ENCODE data around the gene SIPA1L3.

Gene SIPA1L3

GRCh38 chr19:37975071-37975470 lies 68.1 kb downstream of the SIPA1L3 start:
- no peak for DNase-seq (ENCODE audit: low spot score)
- no peak for FAIRE-seq

GRCh38 chr19:37975596-37976515 lies 68.8 kb downstream of the SIPA1L3 start:
- no peak for FAIRE-seq
- no peak for DNase-seq (ENCODE audit: low spot score)

DNA sequence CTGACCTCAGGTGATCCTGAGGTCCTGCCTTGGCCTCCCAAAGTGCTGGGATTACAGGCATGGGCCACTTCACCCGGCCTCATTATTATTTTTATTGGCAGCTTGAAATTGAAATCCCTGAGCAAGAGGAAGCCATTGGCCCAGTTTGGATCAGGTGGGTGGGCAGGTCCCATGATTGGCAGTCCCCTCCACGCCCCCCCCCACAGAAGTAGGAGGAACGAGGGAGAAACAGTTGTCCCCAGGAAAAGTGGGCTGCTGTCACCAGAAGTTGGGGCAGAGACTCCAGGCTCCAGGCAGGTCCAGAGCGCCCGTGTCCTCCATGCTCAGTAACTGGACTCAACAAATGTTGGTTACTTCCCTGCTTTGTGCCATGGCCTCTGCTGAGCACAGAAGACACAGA lies 70.4 kb downstream of the SIPA1L3 start:
- DNase-seq (ENCODE audit: low spot score) (no peak), FAIRE-seq (no peak)

DNA sequence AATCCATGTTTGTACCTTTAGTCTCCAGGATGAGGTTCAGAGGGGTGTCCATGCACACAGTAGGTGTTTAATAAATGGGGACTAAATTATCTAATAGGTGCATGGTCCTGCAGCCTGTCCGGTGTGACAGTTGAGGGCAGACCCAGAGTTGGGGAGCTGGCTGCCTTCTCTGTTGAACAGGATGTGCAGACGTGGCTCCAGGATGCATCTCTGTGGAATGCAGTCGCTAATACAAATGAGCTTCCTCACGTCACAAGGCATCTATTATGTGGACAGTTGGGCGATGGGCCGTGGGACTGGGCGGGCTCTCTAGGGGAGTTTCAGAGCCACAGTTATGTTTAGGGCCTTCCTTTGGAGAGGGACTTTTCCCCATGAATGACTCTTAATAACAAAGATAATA lies 71.0 kb downstream of the SIPA1L3 start:
- FAIRE-seq: no peak
- DNase-seq (ENCODE audit: low spot score): peak; percentile 80

DNA sequence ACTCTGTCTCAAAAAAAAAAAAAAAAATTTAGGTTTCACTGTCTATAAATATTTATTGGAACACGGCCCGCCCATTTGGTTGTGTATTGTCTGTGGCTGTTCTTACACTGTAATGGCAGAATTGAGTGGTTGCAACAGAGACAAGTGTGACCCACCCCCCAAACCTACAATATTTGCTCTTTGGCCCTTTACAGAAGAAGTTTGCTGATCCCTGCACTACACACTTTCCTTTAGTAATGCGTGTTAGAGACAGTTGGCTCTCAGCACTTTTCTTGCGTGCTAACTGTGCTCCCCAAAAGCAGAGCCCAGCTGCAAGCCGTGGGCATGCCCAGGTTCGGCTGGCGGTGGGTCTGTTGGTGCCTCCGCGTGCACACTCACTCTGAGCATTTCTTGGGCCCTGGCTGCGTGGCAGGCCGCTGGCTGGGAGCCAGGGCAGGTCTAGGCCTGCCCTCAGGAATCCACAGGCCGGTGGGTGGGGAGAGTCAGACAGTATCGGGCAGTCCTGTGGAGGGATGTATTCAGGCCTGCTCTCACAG lies 72.6 kb downstream of the SIPA1L3 start:
- FAIRE-seq (no peak), DNase-seq (ENCODE audit: low spot score) (peak; percentile 54)

GRCh38 chr19:37980419-37981170 lies 73.6 kb downstream of the SIPA1L3 start:
- DNase-seq (ENCODE audit: low spot score) (peak; percentile 70), FAIRE-seq (peak; percentile 85)

- FAIRE-seq (no peak), DNase-seq (ENCODE audit: low spot score) (no peak)
Observed at GRCh38 chr19:37981785-37982475, 74.9 kb downstream of the SIPA1L3 start.

- no peak for DNase-seq (ENCODE audit: low spot score)
- no peak for FAIRE-seq
Observed at GRCh38 chr19:37982655-37983054, 75.6 kb downstream of the SIPA1L3 start.

GRCh38 chr19:37983153-37983552 lies 76.1 kb downstream of the SIPA1L3 start:
- FAIRE-seq: no peak
- DNase-seq (ENCODE audit: low spot score): no peak

DNA sequence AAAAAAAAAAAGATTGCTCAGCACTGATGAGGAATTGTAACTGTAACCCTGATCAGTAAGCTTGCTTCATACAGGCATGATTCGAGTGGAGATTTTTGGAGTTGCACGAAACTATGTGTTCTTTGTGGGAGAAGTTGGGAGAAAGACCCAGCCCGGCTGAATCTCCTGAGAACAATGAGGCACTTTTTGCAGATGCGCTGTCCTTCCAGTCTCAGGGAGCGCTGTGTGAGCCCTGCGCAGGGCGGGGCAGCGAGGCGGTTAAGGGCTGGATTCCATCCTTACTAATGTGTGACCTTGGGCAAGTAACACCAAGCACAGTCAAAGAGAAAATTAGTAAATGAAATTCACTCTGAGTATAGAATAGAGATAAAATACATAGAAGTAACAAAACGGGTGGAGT lies 76.9 kb downstream of the SIPA1L3 start:
- no peak for DNase-seq (ENCODE audit: low spot score)
- no peak for FAIRE-seq

DNA sequence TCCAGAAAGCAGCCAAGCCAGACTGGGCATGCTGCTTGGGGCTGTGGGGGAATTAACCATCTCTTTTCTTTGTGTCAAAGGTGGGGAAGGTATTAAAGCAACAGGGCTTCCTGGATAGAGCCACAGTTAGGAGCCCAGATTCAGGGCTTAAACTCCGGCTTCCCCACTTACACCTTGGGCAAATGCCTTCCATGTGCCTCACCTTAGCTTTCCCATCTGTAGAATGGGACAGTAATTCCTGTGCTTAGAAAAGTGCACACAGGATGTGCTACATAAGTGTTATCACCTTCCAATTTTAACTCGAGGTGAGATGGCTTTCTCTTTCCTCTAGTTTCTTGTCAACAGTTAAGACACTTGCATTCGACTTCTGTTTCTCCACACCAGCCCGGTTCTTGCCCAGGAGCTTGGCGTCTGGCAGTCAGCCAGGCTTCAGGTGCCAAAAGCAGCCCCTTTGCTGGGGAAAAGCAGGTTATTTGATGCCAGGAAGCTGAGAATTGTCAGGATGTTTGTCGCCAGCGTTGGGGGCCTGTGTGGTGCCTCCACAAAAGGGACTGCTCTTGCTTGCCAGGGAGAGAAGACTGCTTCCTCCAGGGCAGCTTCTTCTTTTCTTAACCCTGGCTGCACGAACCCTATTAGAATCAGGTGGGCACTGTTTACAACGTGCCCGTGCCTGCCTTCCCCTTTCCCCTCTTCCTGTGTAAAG lies 79.2 kb downstream of the SIPA1L3 start:
- no peak for DNase-seq (ENCODE audit: low spot score)
- no peak for FAIRE-seq

- DNase-seq (ENCODE audit: low spot score) (no peak), FAIRE-seq (no peak)
Observed at GRCh38 chr19:37987356-37988332, 80.6 kb downstream of the SIPA1L3 start.

DNA sequence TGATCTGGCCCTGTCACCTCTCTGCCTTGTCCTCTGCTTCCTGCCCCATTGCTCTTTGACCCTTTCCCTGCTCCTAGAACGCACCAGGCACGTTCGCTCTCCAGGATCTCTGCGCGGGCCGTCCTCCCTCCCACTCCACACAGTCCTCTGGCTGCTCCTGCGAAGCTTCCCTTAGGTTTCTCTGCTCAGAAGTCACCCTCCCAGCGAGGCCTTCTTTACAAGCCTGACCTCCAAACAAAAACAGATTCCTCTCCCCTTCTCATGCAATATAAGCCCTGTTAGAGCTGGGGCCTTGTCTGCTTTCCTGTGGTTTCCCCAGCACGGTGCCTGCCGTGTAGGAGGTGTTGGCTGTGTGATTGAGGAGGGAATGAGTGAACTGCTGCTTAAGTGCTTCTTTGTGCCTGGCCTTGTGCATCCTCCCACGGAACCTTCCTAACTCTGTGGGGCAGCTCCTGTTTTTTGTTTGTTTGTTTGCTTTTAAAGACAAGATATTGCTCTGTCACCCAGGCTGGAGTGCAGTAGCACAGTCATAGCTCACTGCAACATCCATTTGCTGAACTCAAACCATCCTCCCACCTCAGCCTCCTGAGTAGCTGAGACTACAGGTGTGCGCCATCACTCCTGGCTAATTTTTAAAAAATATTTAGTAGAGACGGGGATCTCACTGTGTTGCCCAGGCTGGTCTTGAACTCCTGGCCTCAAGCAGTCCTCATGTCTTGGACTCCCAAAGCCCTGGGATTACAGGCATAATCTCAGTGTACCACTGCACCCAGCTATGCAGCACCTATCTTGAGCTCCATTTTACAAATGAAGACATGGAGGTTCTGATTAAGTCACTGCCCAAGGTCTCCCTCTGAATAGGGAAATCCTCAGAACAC lies 82.0 kb downstream of the SIPA1L3 start:
- FAIRE-seq: no peak
- no peak for DNase-seq (ENCODE audit: low spot score)

DNA sequence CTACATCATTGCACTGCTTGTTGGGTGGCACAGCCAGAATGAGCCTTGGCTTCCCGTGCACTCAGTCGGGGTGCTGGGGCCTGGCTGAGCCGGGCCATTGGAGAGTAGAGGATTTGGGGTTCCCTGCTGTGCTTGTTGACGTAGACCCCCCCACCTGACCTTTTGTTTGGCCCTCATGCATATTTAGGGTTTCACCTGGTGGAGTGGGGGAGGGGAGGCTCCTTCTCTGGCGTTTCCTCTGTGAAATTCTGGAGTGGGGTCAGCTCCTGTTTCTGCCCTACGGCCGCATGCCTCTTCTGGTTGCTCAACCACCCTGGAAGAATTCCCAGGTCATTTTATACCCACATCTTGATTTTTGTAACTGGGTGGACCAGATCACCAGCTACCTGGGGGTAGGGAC lies 82.8 kb downstream of the SIPA1L3 start:
- DNase-seq (ENCODE audit: low spot score): no peak
- FAIRE-seq: no peak

DNA sequence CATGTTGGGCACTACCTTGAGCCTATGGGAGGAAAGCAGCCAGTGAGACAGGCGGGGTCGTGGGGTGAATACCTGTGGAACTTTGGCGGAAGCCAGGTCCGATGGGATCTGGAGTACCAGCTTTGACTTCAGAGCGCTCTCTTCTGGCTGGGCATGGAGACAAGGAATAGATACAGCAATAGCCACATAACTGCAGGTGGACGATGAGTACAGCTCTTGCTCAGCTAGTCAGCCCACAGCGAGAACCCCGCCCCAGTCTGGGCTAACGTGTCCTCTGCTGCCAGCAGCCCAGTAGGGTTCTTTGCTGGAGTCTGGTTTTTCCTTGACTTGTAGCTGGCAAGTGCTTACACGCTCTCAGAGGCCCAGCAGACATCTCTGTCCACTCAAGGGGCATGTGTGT lies 83.4 kb downstream of the SIPA1L3 start:
- no peak for FAIRE-seq
- DNase-seq (ENCODE audit: low spot score): no peak

DNA sequence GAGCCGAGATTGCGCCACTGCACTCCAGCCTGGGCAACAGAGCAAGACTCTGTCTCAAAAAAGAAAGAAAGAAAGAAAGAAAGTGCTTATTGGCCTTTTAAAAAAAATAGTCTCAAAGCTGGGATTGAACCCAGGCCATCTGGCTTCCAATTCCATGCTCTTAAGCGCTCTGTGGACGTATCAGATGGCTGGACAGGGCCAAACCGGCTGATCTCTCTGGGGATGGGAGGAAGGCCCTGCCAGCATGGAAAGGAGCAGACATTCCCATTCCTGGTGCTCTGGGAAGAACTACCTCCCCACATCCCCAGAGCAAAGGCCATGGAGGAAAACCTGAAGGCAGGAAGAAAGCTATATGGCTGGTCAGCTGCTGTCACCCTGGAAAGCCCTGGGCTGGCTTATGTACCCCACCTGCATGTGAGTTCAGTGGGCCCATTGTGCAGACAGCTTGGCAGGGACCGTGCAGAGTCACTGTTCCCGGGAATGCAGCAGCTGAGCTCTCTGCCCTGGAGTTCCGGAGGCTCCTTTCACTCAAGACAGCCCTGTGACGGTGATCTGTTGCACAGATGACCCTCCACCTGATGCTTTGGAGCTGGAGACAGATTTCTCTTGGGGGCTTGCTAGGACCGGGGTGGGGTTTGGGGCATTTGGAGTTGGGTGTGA lies 84.3 kb downstream of the SIPA1L3 start:
- FAIRE-seq (no peak), DNase-seq (ENCODE audit: low spot score) (no peak)

DNA sequence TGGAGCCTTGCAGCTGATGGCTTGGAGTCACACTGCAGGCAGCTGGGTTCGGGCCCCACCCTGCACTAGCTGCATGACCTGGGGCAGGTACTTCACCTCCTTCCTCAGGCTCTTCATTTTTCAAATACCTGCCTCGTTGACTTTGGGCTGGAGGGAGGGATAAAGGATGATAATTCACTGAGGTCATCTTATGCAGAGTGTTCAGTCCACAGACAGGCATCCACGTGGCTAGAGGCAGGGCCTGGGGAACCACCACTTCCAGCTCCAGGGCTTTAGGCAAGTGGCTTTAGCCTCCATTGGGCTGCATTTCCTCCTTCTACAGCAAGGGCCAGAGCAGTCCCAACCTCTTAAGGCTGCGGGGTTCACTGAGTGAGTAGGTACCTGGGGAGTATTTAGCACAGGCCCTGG lies 84.8 kb downstream of the SIPA1L3 start:
- FAIRE-seq: no peak

DNA sequence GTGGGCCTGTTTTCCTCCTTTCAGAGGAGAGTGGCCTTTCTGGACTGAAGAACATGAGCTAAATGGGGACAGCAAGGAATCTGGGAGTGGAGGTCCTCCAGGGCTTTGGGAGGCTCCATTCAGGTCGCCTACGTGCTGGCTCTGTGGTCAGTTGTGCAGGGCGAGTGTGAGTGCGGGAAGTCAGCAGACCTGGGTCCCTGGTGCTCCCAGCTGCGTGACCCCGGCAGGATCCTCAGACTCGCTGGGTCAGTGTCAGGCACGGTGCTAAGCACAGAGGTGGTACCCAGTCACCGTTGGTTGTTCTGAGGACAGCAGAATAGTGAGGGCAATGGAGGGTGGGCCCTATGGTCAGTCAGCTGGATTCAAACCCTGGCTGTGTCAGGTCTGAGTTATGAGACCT lies 85.8 kb downstream of the SIPA1L3 start:
- DNase-seq (ENCODE audit: low spot score) (no peak), FAIRE-seq (no peak)

More for the DNA sequence above, 84.8 kb downstream of the SIPA1L3 start:
- no peak for DNase-seq (ENCODE audit: low spot score)

- FAIRE-seq: no peak
- no peak for DNase-seq (ENCODE audit: low spot score)
Observed at GRCh38 chr19:37994823-37995130, 87.8 kb downstream of the SIPA1L3 start.
